GM23248 (cell line): Measurements from ENCODE around the gene PRG2. TPM values are rescaled to one million over a fixed set of nuclear protein-coding genes. Genes with fewer than 3 reads are reported as not detected.
"Not testable (repeated sequence)": the region's sequence is repeated elsewhere in the genome, so short reads cannot be mapped to it uniquely, and the experiment has no call there.

Experiments used
- DNase-seq: peaks from one replicate; pipeline ENCODE4 v3.0.0-alpha.2; 2015
- H2AFZ ChIP-seq: fragments of 200-600 bp; sonication (generic); 2 replicates; pipeline ENCODE4 v1.6.1; 2016; ENCODE audit warnings: antibody characterized with exemption
- H3F3A ChIP-seq: fragments of 200-600 bp; sonication (generic); 2 replicates; pipeline ENCODE4 v1.6.1; 2016; ENCODE audit warnings: mild to moderate bottlenecking, antibody characterized with exemption, mixed run types; ENCODE audit not compliant: insufficient read depth
- H3K27ac ChIP-seq: fragments of 200-600 bp; sonication (generic); 2 replicates; pipeline ENCODE4 v1.5.1; 2016; ENCODE audit warnings: mild to moderate bottlenecking
- H3K27me3 ChIP-seq: fragments of 200-600 bp; sonication (generic); replicated peaks from 2 replicates; pipeline ENCODE4 v1.6.1; 2016; ENCODE audit warnings: mild to moderate bottlenecking; ENCODE audit not compliant: insufficient read depth
- H3K36me3 ChIP-seq: fragments of 200-600 bp; sonication (generic); 2 replicates; pipeline ENCODE4 v1.6.1; 2016; ENCODE audit warnings: low read depth, mild to moderate bottlenecking
- H3K4me1 ChIP-seq: fragments of 200-600 bp; sonication (generic); 2 replicates; pipeline ENCODE4 v1.6.1; 2016; ENCODE audit warnings: mild to moderate bottlenecking; ENCODE audit not compliant: insufficient read depth
- H3K4me2 ChIP-seq: fragments of 200-600 bp; sonication (generic); one replicate; pipeline ENCODE4 v1.6.1; 2016; ENCODE audit warnings: mild to moderate bottlenecking; ENCODE audit not compliant: unreplicated experiment
- H3K4me3 ChIP-seq: fragments of 200-600 bp; sonication (generic); 2 replicates; pipeline ENCODE4 v1.5.1; 2016; ENCODE audit warnings: mild to moderate bottlenecking
- H3K79me2 ChIP-seq: fragments of 200-600 bp; sonication (generic); 2 replicates; pipeline ENCODE4 v1.6.1; 2016; ENCODE audit warnings: mild to moderate bottlenecking; ENCODE audit not compliant: insufficient read depth
- H3K9ac ChIP-seq: fragments of 200-600 bp; sonication (generic); 2 replicates; pipeline ENCODE4 v1.6.1; 2016; ENCODE audit warnings: mild to moderate bottlenecking
- H3K9me2 ChIP-seq: fragments of 200-600 bp; sonication (generic); 2 replicates; pipeline ENCODE4 v1.6.1; 2016; ENCODE audit warnings: mixed run types, mild to moderate bottlenecking, moderate library complexity; ENCODE audit not compliant: insufficient read depth
- H3K9me3 ChIP-seq: fragments of 200-600 bp; sonication (generic); one replicate; pipeline ENCODE4 v1.6.1; 2017; ENCODE audit warnings: low read depth
- H4K20me1 ChIP-seq: fragments of 200-600 bp; sonication (generic); 2 replicates; pipeline ENCODE4 v1.6.0; 2016; ENCODE audit not compliant: insufficient read depth
- EZH2 ChIP-seq: fragments of 200-600 bp; sonication (generic); IDR thresholded peaks from 2 replicates; pipeline ENCODE4 v1.6.1; 2018; ENCODE audit warnings: antibody characterized with exemption, mild to moderate bottlenecking; ENCODE audit not compliant: insufficient read depth, poor library complexity, severe bottlenecking
- EZH2phosphoT487 ChIP-seq: fragments of 200-600 bp; sonication (generic); IDR thresholded peaks from 2 replicates; pipeline ENCODE4 v1.6.1; 2018; ENCODE audit warnings: antibody characterized with exemption, moderate library complexity, mild to moderate bottlenecking, low read depth; ENCODE audit not compliant: insufficient read depth
- WGBS, 2 experiments: methylation state at CpG; one replicate each; pipeline ENCODE4 v1.1.6; 2015 to 2017; ENCODE audit warnings: low lambda C conversion rate in 2 of 2, low coverage in 1 of 2; ENCODE audit errors: missing lambda C conversion rate in 2 of 2; 5-methylcytosine and 5-hydroxymethylcytosine counted together
- in situ Hi-C: fragments of 300-500 bp; cut with MboI; formaldehyde crosslinking; loops from 2 replicates; pipeline ENCODE4 v1.15.0; 2020
- polyA plus RNA-seq: library from polyadenylated mRNA; unstranded; fragments of >200 nt; fragmentation: Nextera tagmentation; extraction: Ambion mirVana; gene quantifications from 2 replicates; pipeline ENCODE4 v1.2.1, GENCODE V29; 2016
- total RNA-seq: library from RNA; depleted of rRNA; stranded (reverse); fragments of >200 nt; shearing (Covaris generic); gene quantifications from 2 replicates; pipeline ENCODE4 v1.2.3, GENCODE V29; 2014

Gene PRG2
- total and polyA plus RNA-seq, 2 experiments from 2014 or later = 2.2 to 2.8 TPM

- no peaks in the 10 kb centered on the region for H3K9me3 ChIP-seq
- H3K36me3 ChIP-seq = no peaks in the 10 kb centered on the region
- peaks cover 6% of the 10 kb centered on the region; the same call in 1 of the 2 replicates for H3K4me1 ChIP-seq
- H3K79me2 ChIP-seq = no peaks in the 10 kb centered on the region
- no peak overlapping the region for H2AFZ ChIP-seq
- H4K20me1 ChIP-seq = no peaks in the 10 kb centered on the region
- TF ChIP-seq EZH2 (no peak), EZH2phosphoT487 (no peak)
- no peak for DNase-seq
- H3K4me2 ChIP-seq = no peak overlapping the region
- H3K9ac ChIP-seq = no peak overlapping the region
- 77 to 80% methylated on average over 9 of the region's 9 CpGs for WGBS, 2 experiments
- no peaks in the 10 kb centered on the region for H3K27me3 ChIP-seq
- in situ Hi-C loops = no loop called here
- no peaks in the 10 kb centered on the region for H3F3A ChIP-seq
- H3K27ac ChIP-seq = no peak overlapping the region
- H3K4me3 ChIP-seq = no peak overlapping the region
- H3K9me2 ChIP-seq = no peaks in the 10 kb centered on the region
Measured at GRCh38 chr11:57364851-57365660, 25.4 kb downstream of the PRG2 start.

- H3K9me3 ChIP-seq = no peaks in the 10 kb centered on the region
- H3F3A ChIP-seq = peaks cover 2% of the 10 kb centered on the region
- no peaks in the 10 kb centered on the region for H3K9me2 ChIP-seq
- no peak overlapping the region for H3K9ac ChIP-seq
- in situ Hi-C loops = no loop called here
- no peaks in the 10 kb centered on the region for H3K27me3 ChIP-seq
- WGBS, 2 experiments = 41 to 42% methylated on average over 7 of the region's 7 CpGs
- H3K4me1 ChIP-seq = no peaks in the 10 kb centered on the region
- no peak overlapping the region for H3K4me3 ChIP-seq
- TF ChIP-seq EZH2phosphoT487 (no peak), EZH2 (no peak)
- H2AFZ ChIP-seq = no peak overlapping the region
- H3K79me2 ChIP-seq = no peaks in the 10 kb centered on the region
- no peaks in the 10 kb centered on the region for H3K36me3 ChIP-seq
- H3K4me2 ChIP-seq = no peak overlapping the region
- H4K20me1 ChIP-seq = no peaks in the 10 kb centered on the region
- DNase-seq = no peak
- H3K27ac ChIP-seq = no peak overlapping the region
Measured at GRCh38 chr11:57363131-57364080, 27.0 kb downstream of the PRG2 start.

- Histone ChIP-seq H3K79me2 (no peaks in the 10 kb centered on the region), H3K9me2 (no peaks in the 10 kb centered on the region)
Measured at GRCh38 chr11:57361926-57362325, 28.5 kb downstream of the PRG2 start.

GRCh38 chr11:57361420-57361819, 29.0 kb downstream of the PRG2 start:
- H3K4me3 ChIP-seq, H3K9ac ChIP-seq, H3K9me3 ChIP-seq, H2AFZ ChIP-seq, H3K79me2 ChIP-seq, H3K9me2 ChIP-seq, H4K20me1 ChIP-seq, H3K27me3 ChIP-seq, H3K36me3 ChIP-seq, in situ Hi-C loops, H3K27ac ChIP-seq, DNase-seq, H3K4me2 ChIP-seq: not testable (repeated sequence)
- Histone ChIP-seq H3K4me1 (peaks cover 11% of the 10 kb centered on the region), H3F3A (peaks cover 16% of the 10 kb centered on the region)

More at GRCh38 chr11:57361926-57362325, 28.5 kb downstream of the PRG2 start:
- in situ Hi-C loops = no loop called here
- no peaks in the 10 kb centered on the region for H3K36me3 ChIP-seq
- H3K27me3 ChIP-seq = no peaks in the 10 kb centered on the region
- no peak overlapping the region for H3K27ac ChIP-seq
- 51 to 52% methylated on average over 3 of the region's 3 CpGs for WGBS, 2 experiments
- peaks cover 11% of the 10 kb centered on the region for H3K4me1 ChIP-seq
- H4K20me1 ChIP-seq = no peaks in the 10 kb centered on the region
- H3K9ac ChIP-seq = no peak overlapping the region
- no peak overlapping the region for H2AFZ ChIP-seq
- DNase-seq = no peak
- H3K9me3 ChIP-seq = no peaks in the 10 kb centered on the region
- H3K4me3 ChIP-seq = no peak overlapping the region
- no peak overlapping the region for H3K4me2 ChIP-seq
- peaks cover 16% of the 10 kb centered on the region for H3F3A ChIP-seq
- TF ChIP-seq EZH2phosphoT487 (no peak), EZH2 (no peak)
